ENCODE data around the gene SNX1. TPM values are rescaled to one million over a fixed set of nuclear protein-coding genes. Genes with fewer than 3 reads are reported as not detected.

The SNX1 gene
- total and polyA plus RNA-seq, 2 of the 13 experiments (the other 11 are each of a cell fraction or from before 2014, with no cell fraction given) = 29.3 to 60.1 TPM

DNA sequence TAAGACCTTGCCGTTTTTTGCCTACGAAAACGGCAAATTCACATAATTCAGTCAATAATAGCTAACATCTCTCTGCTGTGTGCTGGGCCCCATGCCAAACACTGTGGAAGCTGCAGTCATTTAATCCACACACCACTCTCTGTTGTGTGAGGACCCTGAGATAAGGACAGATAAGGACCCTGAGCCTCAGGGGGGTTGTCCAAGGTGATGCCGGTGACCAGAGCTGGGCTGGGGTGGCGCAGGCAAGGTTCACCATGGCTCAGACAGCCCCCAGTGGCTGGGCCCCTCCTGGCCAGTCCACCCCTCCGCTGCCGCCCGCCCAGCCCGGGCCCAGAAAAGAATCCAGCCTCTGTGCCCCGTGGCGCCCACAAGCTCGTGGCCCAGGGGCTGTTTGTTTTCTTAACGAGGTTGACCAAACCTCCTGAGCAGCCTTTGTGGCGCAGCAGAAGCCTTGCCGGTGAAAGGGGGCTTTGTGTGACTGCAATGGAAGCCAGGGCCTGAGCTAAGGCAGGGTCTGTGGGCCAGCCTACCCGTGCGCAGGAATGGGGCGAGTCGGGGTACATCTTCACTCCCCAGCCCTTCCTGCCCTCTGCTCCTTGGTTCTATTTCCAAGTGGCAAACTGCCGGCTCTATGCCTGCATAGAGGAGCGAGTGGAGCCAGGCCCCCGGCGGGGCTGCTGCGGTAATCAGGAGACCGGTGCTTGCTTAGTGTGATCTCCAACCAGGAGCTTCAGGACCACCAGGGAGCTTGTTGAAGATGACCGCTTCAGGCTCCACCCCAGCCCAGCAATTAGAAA lies 51.3 kb downstream of the SNX1 start (continued):
- TF ChIP-seq, protein P1, sequence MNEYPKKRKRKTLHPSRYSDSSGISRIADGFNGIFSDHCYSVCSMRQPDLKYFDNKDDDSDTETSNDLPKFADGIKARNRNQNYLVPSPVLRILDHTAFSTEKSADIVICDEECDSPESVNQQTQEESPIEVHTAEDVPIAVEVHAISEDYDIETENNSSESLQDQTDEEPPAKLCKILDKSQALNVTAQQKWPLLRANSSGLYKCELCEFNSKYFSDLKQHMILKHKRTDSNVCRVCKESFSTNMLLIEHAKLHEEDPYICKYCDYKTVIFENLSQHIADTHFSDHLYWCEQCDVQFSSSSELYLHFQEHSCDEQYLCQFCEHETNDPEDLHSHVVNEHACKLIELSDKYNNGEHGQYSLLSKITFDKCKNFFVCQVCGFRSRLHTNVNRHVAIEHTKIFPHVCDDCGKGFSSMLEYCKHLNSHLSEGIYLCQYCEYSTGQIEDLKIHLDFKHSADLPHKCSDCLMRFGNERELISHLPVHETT (CRISPR knock-in tag; conservative IDR thresholded peaks at IDR 0.05) = no peak
- TF ChIP-seq MZF1 (CRISPR knock-in tag; IDR thresholded peaks at IDR 0.05; ENCODE audit: borderline replicate concordance) (no peak), ISX (CRISPR knock-in tag; conservative IDR thresholded peaks at IDR 0.05) (no peak), GABPB1 (CRISPR knock-in tag; IDR thresholded peaks at IDR 0.05) (peak; percentile 49; the same call in 1 of the 2 replicates), SOX13 (IDR thresholded peaks at IDR 0.05) (no peak), SOX13 (CRISPR knock-in tag; conservative IDR thresholded peaks at IDR 0.05 in 1 of 2, IDR thresholded peaks at IDR 0.05 in 1 of 2) (no peak; a peak in 2 of 4 replicates), WIZ (CRISPR knock-in tag; IDR thresholded peaks at IDR 0.05) (no peak), ZNF468 (CRISPR knock-in tag; IDR thresholded peaks at IDR 0.05) (no peak), ZNF572 (CRISPR knock-in tag; IDR thresholded peaks at IDR 0.05) (no peak), HDAC6 (IDR thresholded peaks at IDR 0.05; ENCODE audit: low read depth, low read length) (no peak), SNAPC2 (CRISPR knock-in tag; IDR thresholded peaks at IDR 0.05) (no peak), FOXK1 (CRISPR knock-in tag; IDR thresholded peaks at IDR 0.05; ENCODE audit: borderline replicate concordance, low read depth) (no peak), HHEX (CRISPR knock-in tag; IDR thresholded peaks at IDR 0.05) (no peak)
- TF ChIP-seq, protein P2, sequence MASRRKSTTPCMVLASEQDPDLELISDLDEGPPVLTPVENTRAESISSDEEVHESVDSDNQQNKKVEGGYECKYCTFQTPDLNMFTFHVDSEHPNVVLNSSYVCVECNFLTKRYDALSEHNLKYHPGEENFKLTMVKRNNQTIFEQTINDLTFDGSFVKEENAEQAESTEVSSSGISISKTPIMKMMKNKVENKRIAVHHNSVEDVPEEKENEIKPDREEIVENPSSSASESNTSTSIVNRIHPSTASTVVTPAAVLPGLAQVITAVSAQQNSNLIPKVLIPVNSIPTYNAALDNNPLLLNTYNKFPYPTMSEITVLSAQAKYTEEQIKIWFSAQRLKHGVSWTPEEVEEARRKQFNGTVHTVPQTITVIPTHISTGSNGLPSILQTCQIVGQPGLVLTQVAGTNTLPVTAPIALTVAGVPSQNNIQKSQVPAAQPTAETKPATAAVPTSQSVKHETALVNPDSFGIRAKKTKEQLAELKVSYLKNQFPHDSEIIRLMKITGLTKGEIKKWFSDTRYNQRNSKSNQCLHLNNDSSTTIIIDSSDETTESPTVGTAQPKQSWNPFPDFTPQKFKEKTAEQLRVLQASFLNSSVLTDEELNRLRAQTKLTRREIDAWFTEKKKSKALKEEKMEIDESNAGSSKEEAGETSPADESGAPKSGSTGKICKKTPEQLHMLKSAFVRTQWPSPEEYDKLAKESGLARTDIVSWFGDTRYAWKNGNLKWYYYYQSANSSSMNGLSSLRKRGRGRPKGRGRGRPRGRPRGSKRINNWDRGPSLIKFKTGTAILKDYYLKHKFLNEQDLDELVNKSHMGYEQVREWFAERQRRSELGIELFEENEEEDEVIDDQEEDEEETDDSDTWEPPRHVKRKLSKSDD (CRISPR knock-in tag; IDR thresholded peaks at IDR 0.05; ENCODE audit: low read depth) = peak; percentile 34; the same call in 1 of the 2 replicates
- TF ChIP-seq, protein P3, sequence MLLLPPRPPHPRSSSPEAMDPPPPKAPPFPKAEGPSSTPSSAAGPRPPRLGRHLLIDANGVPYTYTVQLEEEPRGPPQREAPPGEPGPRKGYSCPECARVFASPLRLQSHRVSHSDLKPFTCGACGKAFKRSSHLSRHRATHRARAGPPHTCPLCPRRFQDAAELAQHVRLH (CRISPR knock-in tag; IDR thresholded peaks at IDR 0.05; ENCODE audit: borderline replicate concordance, low read depth) = no peak
- TF ChIP-seq, protein P4, sequence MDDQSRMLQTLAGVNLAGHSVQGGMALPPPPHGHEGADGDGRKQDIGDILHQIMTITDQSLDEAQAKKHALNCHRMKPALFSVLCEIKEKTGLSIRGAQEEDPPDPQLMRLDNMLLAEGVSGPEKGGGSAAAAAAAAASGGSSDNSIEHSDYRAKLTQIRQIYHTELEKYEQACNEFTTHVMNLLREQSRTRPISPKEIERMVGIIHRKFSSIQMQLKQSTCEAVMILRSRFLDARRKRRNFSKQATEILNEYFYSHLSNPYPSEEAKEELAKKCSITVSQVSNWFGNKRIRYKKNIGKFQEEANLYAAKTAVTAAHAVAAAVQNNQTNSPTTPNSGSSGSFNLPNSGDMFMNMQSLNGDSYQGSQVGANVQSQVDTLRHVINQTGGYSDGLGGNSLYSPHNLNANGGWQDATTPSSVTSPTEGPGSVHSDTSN (CRISPR knock-in tag; IDR thresholded peaks at IDR 0.05; ENCODE audit: borderline replicate concordance) = no peak
- TF ChIP-seq, protein P5, sequence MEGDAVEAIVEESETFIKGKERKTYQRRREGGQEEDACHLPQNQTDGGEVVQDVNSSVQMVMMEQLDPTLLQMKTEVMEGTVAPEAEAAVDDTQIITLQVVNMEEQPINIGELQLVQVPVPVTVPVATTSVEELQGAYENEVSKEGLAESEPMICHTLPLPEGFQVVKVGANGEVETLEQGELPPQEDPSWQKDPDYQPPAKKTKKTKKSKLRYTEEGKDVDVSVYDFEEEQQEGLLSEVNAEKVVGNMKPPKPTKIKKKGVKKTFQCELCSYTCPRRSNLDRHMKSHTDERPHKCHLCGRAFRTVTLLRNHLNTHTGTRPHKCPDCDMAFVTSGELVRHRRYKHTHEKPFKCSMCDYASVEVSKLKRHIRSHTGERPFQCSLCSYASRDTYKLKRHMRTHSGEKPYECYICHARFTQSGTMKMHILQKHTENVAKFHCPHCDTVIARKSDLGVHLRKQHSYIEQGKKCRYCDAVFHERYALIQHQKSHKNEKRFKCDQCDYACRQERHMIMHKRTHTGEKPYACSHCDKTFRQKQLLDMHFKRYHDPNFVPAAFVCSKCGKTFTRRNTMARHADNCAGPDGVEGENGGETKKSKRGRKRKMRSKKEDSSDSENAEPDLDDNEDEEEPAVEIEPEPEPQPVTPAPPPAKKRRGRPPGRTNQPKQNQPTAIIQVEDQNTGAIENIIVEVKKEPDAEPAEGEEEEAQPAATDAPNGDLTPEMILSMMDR (CRISPR knock-in tag; IDR thresholded peaks at IDR 0.05) = peak; percentile 39
- TF ChIP-seq, protein P6, sequence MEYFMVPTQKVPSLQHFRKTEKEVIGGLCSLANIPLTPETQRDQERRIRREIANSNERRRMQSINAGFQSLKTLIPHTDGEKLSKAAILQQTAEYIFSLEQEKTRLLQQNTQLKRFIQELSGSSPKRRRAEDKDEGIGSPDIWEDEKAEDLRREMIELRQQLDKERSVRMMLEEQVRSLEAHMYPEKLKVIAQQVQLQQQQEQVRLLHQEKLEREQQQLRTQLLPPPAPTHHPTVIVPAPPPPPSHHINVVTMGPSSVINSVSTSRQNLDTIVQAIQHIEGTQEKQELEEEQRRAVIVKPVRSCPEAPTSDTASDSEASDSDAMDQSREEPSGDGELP (IDR thresholded peaks at IDR 0.05; ENCODE audit: borderline replicate concordance, low read depth) = peak; percentile 34; the same call in 1 of the 2 replicates
- TF ChIP-seq, protein P7, sequence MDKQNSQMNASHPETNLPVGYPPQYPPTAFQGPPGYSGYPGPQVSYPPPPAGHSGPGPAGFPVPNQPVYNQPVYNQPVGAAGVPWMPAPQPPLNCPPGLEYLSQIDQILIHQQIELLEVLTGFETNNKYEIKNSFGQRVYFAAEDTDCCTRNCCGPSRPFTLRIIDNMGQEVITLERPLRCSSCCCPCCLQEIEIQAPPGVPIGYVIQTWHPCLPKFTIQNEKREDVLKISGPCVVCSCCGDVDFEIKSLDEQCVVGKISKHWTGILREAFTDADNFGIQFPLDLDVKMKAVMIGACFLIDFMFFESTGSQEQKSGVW (CRISPR knock-in tag; IDR thresholded peaks at IDR 0.05; ENCODE audit: borderline replicate concordance) = no peak

Data from HepG2 (cell line).